Pancreas (tissue), 10 donors: ENCODE data around the gene ADPRHL1. TPM values are rescaled to one million over a fixed set of nuclear protein-coding genes. Genes with fewer than 3 reads are reported as not detected.

Experiments
- ATAC-seq, 4 donors: fragments of 200-7000 bp; cut with Tn5 transposase; one replicate each; pipeline versions ENCODE4 v1.8.0 to v1.9.1; 2020; ENCODE audit warnings: mild to moderate bottlenecking in 4 of 4, moderate library complexity in 4 of 4
- DNase-seq, 6 donors: peaks; one replicate each; pipeline ENCODE4 v3.0.0-alpha.2; 2020
- FAIRE-seq: peaks from 2 replicates; lab custom pipeline; 2012; peaks lifted over from hg19 to GRCh38; lab: Jason Lieb, UNC
- H3K27ac ChIP-seq, 4 donors: fragments of 200-600 bp; sonication (generic); 1 replicate in 3 of 4; 2 replicates in 1 of 4; pipeline versions ENCODE4 v1.5.0 to v1.8.0; 2020
- H3K27me3 ChIP-seq, 4 donors: fragments of 200-600 bp; one replicate each; pipeline ENCODE4 v1.8.0; 2021
- H3K36me3 ChIP-seq, 3 donors: fragments of 200-600 bp; sonication (generic) in 1 of 3; one replicate each; pipeline versions ENCODE4 v1.5.0 to v1.8.0; 2020 to 2021
- H3K4me1 ChIP-seq, 3 donors: fragments of 200-600 bp; one replicate each; pipeline ENCODE4 v1.8.0; 2021
- H3K4me3 ChIP-seq, 4 donors: fragments of 200-600 bp; sonication (generic) in 2 of 4; one replicate each; pipeline versions ENCODE4 v1.5.0 to v1.8.0; 2020 to 2021
- H3K9me3 ChIP-seq, 4 donors: fragments of 200-600 bp; one replicate each; pipeline ENCODE4 v1.8.0; 2021
- CTCF ChIP-seq, 4 donors: fragments of 200-600 bp; sonication (generic) in 3 of 4; IDR thresholded peaks; one replicate each; pipeline versions ENCODE4 v1.5.0 to v1.8.0; 2021; ENCODE audit warnings: antibody characterized with exemption in 4 of 4
- WGBS, 2 donors: extraction: QIAGEN DNeasy Blood & Tissue Kit; methylation state at CpG; one replicate each; pipeline ENCODE4 v1.1.7; 2013; 5-methylcytosine and 5-hydroxymethylcytosine counted together
- intact Hi-C, 3 donors: fragments of 100-400 bp; cut with DNase I; formaldehyde crosslinking; loops; one replicate each; pipeline versions ENCODE4 v1.11.1 to v1.14.2; 2022
- polyA plus RNA-seq, 2 donors: library from polyadenylated mRNA; stranded (reverse); fragments of 200-250 nt; gene quantifications; one replicate each; pipeline ENCODE4 v1.2.3, GENCODE V29; 2013
- total RNA-seq, 6 donors: library from RNA; stranded (reverse); fragmentation: NEBNext Ultra II Directional in 4 of 6; extraction: Animal tissue kit (Norgen Biotek cat#: 25700) in 4 of 6; gene quantifications; one replicate each; pipeline versions ENCODE4 v1.2.1 to v1.2.4, GENCODE V29; 2021 to 2023
- donor health status: healthy with polysubstance abuse.
- donor health status: DM: no; HTN: no; CAD: no; lungs with moderate emphysema.
- donor health status: DM: no; HTN: no; CAD: no.
- donor health status: control.
- donor health status: control.
- donor health status: Bipolar disorder and iron deficiency.
- donor health status: DM: yes; HTN: yes; CAD: no.
- donor health status: DM: no; HTN: no; CAD: no.
- donor health status: DM: no; HTN: no; CAD: no.
- donor health status: DM: yes; HTN: yes; CAD: no.

The ADPRHL1 gene
- total and polyA plus RNA-seq, 8 donors, result 1.2 to 6.0 (median 3.0) TPM

- intact Hi-C loops, result no loop called here
- no peak for TF ChIP-seq CTCF (IDR thresholded peaks at IDR 0.05)
- H3K9me3 ChIP-seq, result no peaks in the 10 kb centered on the region
- no peaks in the 10 kb centered on the region for H3K36me3 ChIP-seq
- FAIRE-seq (no peak), DNase-seq (peak in 2 of 6 donors; percentile 32 to 51), ATAC-seq (peak in 2 of 4 donors; percentile 36 to 44)
- no peak overlapping the region for H3K4me3 ChIP-seq
- H3K27me3 ChIP-seq, result no peaks in the 10 kb centered on the region
- no peaks in the 10 kb centered on the region for H3K4me1 ChIP-seq
- 72 to 86% methylated on average over 30 of the region's 30 CpGs for WGBS, 2 donors
- no peak overlapping the region for H3K27ac ChIP-seq
These were observed 41.9 kb downstream of the ADPRHL1 start for GRCh38 chr13:113411216-113412023.

DNA sequence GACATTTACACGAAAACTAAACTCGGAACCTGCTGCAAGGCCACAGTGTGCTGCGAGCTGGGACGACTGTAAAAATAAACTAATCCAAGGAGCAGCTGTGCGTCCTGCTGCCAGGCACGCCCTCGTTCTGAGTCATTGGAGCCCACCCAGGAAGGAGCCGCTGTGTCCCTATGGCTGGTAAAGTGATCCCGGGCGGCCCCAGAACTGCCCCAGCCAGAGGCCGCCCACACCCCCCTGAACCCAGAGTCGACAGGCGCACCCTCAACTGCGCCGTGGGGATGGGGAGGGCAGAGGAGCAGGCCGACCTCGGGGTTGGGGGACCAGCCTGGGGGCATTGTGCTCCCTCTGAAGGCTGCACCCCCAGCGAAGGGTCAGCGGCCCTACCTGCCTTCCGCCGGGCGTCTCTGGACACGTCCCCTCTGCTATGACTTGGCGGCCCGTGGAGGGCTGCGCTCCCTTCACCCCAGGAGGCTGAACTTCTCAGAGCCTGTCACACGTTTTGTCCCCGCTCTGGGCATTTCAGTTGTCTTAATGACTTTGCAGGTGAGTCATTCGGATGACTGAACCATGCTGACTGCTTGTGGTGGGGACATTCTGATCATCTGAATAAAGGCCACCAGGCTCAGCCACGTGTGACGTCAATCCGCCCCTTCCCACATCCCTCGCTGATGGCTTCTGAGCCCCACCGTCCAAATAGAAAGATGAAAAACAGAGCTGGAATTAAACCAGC lies 42.7 kb downstream of the ADPRHL1 start:
- H3K4me1 ChIP-seq, result no peaks in the 10 kb centered on the region
- ATAC-seq, result peak in 1 of 4 donors; percentile 29
- H3K27ac ChIP-seq, result no peak overlapping the region
- 72 to 78% methylated on average over 33 to 34 of the region's 34 CpGs for WGBS, 2 donors
- intact Hi-C loops, result no loop called here
- no peaks in the 10 kb centered on the region for H3K9me3 ChIP-seq
- no peaks in the 10 kb centered on the region for H3K27me3 ChIP-seq
- no peak for FAIRE-seq
- peak in 2 of 6 donors; percentile 41 to 44 for DNase-seq
- TF ChIP-seq CTCF (IDR thresholded peaks at IDR 0.05), result no peak
- H3K36me3 ChIP-seq, result no peaks in the 10 kb centered on the region
- no peak overlapping the region for H3K4me3 ChIP-seq

- H3K4me1 ChIP-seq, result no peaks in the 10 kb centered on the region
- no peak overlapping the region for H3K27ac ChIP-seq
- no peak overlapping the region for H3K4me3 ChIP-seq
- H3K27me3 ChIP-seq, result no peaks in the 10 kb centered on the region
- DNase-seq (peak in 2 of 6 donors; percentile 9 to 11), ATAC-seq (no peak), FAIRE-seq (no peak)
- TF ChIP-seq CTCF (IDR thresholded peaks at IDR 0.05), result no peak
- intact Hi-C loops, result no loop called here
- H3K36me3 ChIP-seq, result no peaks in the 10 kb centered on the region
- WGBS, 2 donors, result 74 to 77% methylated on average over 3 of the region's 3 CpGs
- no peaks in the 10 kb centered on the region for H3K9me3 ChIP-seq
These were observed 44.7 kb downstream of the ADPRHL1 start for GRCh38 chr13:113408562-113408961.

- intact Hi-C loops, result no loop called here
- no peaks in the 10 kb centered on the region for H3K9me3 ChIP-seq
- no peak overlapping the region for H3K4me3 ChIP-seq
- FAIRE-seq (no peak), ATAC-seq (no peak), DNase-seq (peak in 2 of 6 donors; percentile 51 to 71)
- TF ChIP-seq CTCF (IDR thresholded peaks at IDR 0.05), result no peak
- WGBS, 2 donors, result 65 to 70% methylated on average over 40 to 41 of the region's 41 CpGs
- H3K4me1 ChIP-seq, result no peaks in the 10 kb centered on the region
- no peaks in the 10 kb centered on the region for H3K36me3 ChIP-seq
- no peak overlapping the region for H3K27ac ChIP-seq
- no peaks in the 10 kb centered on the region for H3K27me3 ChIP-seq
These were observed 45.5 kb downstream of the ADPRHL1 start for GRCh38 chr13:113407531-113408393.
